AG04449 (cell line): Measurements from ENCODE around the gene KCNIP1.
"Not testable (repeated sequence)": the region's sequence is repeated elsewhere in the genome, so short reads cannot be mapped to it uniquely, and the experiment has no call there.

Experiments used
- CTCF ChIA-PET: fragments of 350-600 bp; formaldehyde crosslinking; extraction: SDS; loops from one replicate; lab custom pipeline; 2021; ENCODE audit warnings: antibody characterized with exemption; lab: Yijun Ruan, JAX
- POLR2A ChIA-PET: fragments of 400-600, 350-600 bp; formaldehyde crosslinking; extraction: SDS; loops from one replicate; lab custom pipeline; 2020; ENCODE audit warnings: antibody characterized with exemption, inconsistent platforms; lab: Yijun Ruan, JAX
- DNase-seq: peaks from one replicate; pipeline ENCODE4 v3.0.0-alpha.2; 2010; ENCODE audit warnings: low read depth, low spot score
- H3K4me3 ChIP-seq: 2 replicates; pipeline ENCODE4 v1.5.1; 2011; ENCODE audit warnings: low read depth, mild to moderate bottlenecking, control low read depth, low read length
- CTCF ChIP-seq: IDR thresholded peaks from one replicate; pipeline ENCODE4 v1.5.1; 2011; ENCODE audit warnings: mild to moderate bottlenecking, moderate library complexity, low read length, control low read depth, inconsistent platforms; ENCODE audit not compliant: insufficient read depth; ENCODE audit errors: missing control alignments

KCNIP1 gene

DNA sequence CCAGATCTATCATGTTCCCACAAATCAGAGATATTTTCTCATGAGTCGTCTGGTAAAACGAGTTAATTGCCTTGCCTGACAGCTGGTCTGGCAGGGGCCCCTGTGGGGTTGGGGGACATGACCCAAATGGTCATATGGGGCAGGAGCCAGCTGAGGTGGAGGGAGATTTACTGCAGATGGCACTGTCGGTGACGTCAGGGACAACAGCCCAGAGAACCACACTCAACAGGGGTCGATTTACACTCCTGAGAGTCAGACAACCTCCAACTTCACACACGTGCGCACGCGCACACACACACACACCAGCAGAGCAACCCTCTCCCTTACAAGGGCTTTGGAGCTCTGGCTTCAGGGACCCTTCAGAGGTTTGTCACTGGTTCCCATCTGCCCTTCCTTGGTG, 256.3 kb downstream of the KCNIP1 start:
- ChIA-PET CTCF (no interaction called here), POLR2A (no interaction called here)
- no peak for DNase-seq
- H3K4me3 ChIP-seq = no peak overlapping the region
- no peak for TF ChIP-seq CTCF

- TF ChIP-seq CTCF = no peak
- ChIA-PET CTCF (no interaction called here), POLR2A (no interaction called here)
- no peak for DNase-seq
- no peak overlapping the region for H3K4me3 ChIP-seq
These were observed 257.4 kb downstream of the KCNIP1 start for GRCh38 chr5:170761048-170761707.

DNA sequence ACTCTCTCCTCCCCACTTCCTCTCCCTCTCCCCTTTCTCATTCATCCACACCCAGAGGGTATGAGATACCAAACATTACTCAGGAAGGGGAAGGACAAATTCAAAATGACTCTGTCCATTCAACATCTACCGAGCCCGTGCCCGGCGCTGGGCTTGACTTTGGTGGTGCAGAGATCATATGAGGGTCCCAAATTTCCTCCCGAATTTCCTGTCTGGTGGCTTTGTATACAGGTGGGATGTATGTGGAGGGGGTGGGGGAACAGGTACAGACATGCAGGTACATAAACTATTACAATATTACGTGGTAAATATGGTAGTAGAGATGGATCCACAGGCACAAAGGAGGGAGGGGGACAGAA, 257.9 kb downstream of the KCNIP1 start:
- ChIA-PET CTCF (no interaction called here), POLR2A (no interaction called here)
- DNase-seq = no peak
- H3K4me3 ChIP-seq = no peak overlapping the region
- no peak for TF ChIP-seq CTCF

DNA sequence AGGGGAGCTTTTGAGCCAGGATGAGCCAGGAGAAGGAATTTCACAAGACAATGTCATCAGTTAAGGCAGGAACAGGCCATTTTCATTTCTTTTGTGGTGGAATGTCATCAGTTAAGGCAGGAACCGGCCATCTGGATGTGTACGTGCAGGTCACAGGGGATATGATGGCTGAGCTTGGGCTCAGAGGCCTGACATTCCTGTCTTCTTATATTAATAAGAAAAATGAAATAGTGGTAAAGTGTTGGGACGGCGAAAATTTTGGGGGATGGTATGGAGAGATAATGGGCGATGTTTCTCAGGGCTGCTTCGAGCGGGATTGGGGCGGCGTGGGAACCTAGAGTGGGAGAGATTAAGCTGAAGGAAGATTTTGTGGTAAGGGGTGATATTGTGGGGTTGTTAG, 258.5 kb downstream of the KCNIP1 start:
- CTCF ChIA-PET = interaction anchor here (1.4 kb wide), 1 partner anchor 18 kb away, joined by 3 read pairs; no protein-coding TSS in a partner anchor
- H3K4me3 ChIP-seq, DNase-seq, POLR2A ChIA-PET: not testable (repeated sequence)

DNA sequence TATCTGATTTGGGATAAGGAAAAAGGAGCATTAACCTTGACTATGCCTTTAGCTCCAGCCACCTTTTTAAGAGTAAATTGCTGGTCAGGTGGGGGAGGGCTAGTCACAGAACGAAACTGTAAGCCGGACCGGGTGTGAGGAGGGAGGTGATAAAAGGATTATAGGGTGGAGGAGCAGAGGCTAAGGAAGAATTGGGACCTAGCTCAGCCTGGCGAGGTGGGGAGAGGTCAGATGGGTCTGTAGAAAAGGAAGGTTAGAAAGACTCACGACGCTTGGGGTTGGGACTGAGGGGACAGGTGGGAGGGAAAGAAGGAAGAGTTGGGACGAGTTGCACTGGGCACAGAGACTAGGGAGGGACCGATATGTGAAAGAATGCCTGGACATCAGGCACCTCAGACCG, 262.0 kb downstream of the KCNIP1 start:
- H3K4me3 ChIP-seq, DNase-seq, CTCF ChIA-PET, POLR2A ChIA-PET: not testable (repeated sequence)

- no peak for TF ChIP-seq CTCF
- ChIA-PET CTCF (interaction anchor here (1.3 to 3.1 kb wide), 3 partner anchors 22 to 26 kb away, joined by 4 to 10 read pairs (median 5); no protein-coding TSS in a partner anchor), POLR2A (no interaction called here)
- no peak overlapping the region for H3K4me3 ChIP-seq
- no peak for DNase-seq
These were observed 265.4 kb downstream of the KCNIP1 start for GRCh38 chr5:170769246-170769645.

DNA sequence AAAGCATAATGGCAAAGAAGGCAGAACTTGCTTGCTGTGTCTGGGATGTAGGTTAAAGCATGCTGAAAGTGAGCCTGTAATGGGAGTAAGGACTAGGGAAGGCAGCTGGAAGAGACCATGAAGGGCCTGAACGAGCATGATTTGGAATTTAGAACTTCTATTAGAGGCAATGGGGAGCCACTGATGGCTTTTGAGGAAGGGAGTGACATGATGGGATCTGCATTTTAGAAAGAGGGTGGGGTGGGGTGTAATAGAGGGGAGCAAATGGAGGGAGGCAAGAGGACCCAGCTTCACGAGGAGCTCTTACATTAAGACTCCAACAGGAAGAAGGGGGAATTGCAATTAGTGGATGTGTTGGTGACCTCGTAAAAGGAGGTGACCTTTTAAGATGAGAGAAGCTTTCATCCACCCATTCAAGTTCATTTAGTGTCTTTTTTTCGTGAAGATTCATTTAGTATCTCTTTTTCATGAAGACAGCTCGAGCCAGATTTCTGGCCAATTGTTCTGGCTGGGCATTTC, 266.1 kb downstream of the KCNIP1 start:
- no peak for TF ChIP-seq CTCF
- DNase-seq = no peak
- H3K4me3 ChIP-seq = no peak overlapping the region
- POLR2A ChIA-PET = no interaction called here
- CTCF ChIA-PET = interaction anchor here (0.6 to 3.1 kb wide), 3 partner anchors 21 to 382 kb away, joined by 3 to 10 read pairs (median 4); no protein-coding TSS in a partner anchor
